GM19438 (cell line): Measurements from ENCODE around the gene YWHAB.

Experiments used
- ATAC-seq: cut with Tn5 transposase; IDR thresholded peaks from one replicate; pipeline ENCODE4 v1.9.1; 2021; ENCODE audit warnings: low read depth; ENCODE audit not compliant: unreplicated experiment

Gene YWHAB

GRCh38 chr20:44948107-44948506 is 62.6 kb downstream of the YWHAB start:
- no peak for ATAC-seq

- ATAC-seq: no peak
Observed at GRCh38 chr20:44948513-44948912, 63.0 kb downstream of the YWHAB start.

- no peak for ATAC-seq
Observed at GRCh38 chr20:44950368-44950767, 64.9 kb downstream of the YWHAB start.

GRCh38 chr20:44952731-44953130 is 67.2 kb downstream of the YWHAB start:
- ATAC-seq: no peak

GRCh38 chr20:44954211-44954610 is 68.7 kb downstream of the YWHAB start:
- ATAC-seq: no peak

GRCh38 chr20:44955270-44955669 is 69.8 kb downstream of the YWHAB start:
- ATAC-seq: no peak

- ATAC-seq: no peak
Observed at GRCh38 chr20:44956410-44956809, 70.9 kb downstream of the YWHAB start.
